NCI-H128 (cell line): ENCODE results near the gene CDK17.
"Not testable (repeated sequence)": the region's sequence is repeated elsewhere in the genome, so short reads cannot be mapped to it uniquely, and the experiment has no call there.

Experiments
- DNase-seq: peaks from one replicate; lab custom pipeline; 2025; ENCODE audit not compliant: unreplicated experiment; lab: John Stamatoyannopoulos, UW

Gene CDK17

DNA sequence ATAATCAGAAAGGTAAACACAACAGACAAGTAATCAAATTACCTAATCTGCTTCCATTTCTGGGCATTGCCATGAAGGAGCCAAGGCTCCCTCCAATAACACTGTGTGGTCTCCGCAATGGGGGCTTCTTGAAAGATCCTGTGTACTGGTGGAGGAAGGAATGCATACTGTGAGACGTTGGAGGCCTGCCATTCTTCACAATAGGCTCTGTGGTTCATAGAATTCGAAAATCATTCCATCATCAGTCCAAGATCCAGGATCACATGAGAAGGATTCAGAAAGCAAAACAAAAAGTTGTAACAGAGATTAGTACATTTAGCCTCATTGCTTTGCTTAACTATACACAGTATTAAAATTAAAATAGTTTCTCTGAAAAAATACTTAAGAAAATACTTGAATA is 76.3 kb downstream of the CDK17 start:
- DNase-seq: no peak

DNA sequence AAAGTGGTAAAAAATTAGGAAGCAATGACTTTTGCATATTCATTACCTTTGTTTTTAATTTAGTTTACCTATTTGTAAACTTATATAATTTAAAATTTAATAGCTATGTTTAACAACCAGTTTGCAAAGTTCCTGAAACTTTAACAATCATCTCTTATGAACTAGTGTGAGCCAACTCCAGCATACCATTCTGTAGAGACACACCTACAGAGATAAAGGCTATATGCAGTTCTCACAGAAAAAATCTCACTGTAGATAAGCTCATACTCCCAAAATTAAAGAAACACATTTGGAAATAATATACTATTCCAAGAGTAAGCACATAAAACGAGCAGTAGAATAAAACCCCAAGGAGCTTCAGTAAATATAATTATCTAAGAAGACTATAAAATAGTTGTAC is 77.5 kb downstream of the CDK17 start:
- DNase-seq: no peak

DNA sequence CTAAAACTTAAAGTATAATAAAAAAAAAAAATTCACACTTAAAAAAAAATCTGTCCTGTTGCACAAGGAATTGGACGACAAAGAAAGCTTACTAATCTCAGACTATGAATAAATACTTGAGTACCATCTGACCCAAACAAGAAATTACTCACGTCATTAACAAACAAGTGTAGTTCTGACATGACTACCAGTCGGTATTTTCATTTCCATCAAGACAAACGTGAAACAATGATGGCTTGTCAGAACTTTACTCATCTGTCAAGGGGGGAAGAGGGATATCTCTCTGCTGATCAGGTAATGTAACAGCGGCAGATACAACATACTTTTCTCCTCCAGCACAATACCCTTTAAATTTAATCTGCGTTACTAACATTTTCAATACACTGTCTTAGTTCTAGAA is 78.3 kb downstream of the CDK17 start:
- DNase-seq: no peak

DNA sequence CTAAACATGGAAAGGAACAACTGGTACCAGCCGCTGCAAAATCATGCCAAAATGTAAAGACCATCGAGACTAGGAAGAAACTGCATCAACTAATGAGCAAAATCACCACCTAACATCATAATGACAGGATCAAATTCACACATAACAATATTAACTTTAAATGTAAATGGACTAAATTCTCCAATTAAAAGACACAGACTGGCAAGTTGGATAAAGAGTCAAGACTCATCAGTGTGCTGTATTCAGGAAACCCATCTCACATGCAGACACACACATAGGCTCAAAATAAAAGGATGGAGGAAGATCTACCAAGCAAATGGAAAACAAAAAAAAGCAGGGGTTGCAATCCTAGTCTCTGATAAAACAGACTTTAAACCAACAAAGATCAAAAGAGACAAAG is 82.4 kb downstream of the CDK17 start:
- not testable (repeated sequence) for DNase-seq

DNA sequence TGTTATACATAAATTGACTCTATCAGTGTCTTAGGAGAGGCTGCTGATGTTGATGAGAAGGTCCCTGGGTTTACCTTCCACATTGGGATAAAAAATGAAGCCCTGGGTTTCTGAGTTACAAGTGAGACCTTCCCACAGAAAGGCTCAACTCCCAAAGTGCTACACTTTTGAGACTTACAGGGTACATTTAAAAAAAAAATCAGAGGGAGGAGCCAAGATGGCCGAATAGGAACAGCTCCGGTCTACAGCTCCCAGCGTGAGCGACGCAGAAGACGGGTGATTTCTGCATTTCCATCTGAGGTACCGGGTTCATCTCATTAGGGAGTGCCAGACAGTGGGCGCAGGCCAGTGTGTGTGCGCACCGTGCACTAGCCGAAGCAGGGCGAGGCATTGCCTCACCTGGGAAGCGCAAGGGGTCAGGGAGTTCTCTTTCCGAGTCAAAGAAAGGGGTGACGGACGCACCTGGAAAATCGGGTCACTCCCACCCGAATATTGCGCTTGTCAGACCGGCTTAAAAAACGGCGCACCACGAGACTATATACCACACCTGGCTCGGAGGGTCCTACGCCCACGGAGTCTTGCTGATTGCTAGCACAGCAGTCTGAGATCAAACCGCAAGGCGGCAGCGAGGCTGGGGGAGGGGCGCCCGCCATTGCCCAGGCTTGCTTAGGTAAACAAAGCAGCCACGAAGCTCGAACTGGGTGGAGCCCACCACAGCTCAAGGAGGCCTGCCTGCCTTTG is 84.3 kb downstream of the CDK17 start:
- not testable (repeated sequence) for DNase-seq

DNA sequence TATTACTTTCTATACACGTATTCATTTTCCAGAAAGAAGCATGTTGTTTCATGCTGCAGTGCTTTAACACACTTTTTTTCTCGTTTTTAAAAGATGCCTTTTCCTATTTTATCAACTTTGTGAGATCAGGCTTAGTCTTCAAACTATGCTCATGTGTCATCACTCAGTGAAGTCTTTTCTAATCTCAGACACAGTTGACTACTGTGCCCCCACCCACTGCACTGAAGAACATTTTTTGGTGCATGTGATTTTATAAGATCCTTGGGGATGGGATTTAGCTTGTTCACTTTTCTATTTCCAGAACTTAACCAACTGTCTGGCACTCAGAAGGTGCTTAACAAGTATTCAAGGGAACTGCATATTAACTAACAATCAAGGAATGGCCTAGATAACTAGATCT is 85.5 kb downstream of the CDK17 start:
- DNase-seq: no peak

DNA sequence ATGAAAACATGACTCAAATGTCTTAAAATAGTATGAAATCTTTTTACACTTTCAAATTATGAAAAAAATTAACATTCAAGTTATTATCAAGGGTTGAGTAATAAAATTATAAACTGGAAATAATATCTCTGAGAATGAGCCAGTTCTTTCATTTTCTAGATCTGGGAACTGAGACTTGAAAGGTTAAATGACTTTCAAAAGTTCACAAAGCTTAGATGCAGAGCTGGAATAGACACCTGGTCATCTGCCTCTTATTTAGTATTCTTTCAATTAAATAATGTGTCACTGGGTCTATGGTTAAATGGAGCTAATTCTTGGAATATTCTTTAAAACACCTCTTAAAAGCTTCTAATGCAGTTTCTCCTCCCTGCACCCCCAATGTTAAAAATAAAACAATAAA is 86.6 kb downstream of the CDK17 start:
- no peak for DNase-seq

DNA sequence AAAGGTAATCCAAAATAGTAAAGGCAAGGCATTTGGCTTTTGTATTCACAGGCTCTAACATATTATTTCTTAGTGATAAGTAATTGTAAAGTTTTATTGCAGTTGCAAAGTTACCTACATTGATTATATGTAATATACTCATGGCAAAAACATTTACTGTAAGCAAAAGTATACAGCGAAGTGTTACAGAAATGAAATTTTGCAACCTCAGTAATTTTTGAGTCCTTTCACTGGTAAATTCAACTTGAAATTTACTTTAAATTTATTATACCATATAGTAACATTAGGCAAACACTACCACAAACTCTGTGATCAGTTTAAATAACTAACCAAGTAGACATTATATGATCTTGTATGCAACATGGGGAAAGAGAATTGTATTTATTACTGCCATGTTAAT is 89.0 kb downstream of the CDK17 start:
- DNase-seq: no peak

DNA sequence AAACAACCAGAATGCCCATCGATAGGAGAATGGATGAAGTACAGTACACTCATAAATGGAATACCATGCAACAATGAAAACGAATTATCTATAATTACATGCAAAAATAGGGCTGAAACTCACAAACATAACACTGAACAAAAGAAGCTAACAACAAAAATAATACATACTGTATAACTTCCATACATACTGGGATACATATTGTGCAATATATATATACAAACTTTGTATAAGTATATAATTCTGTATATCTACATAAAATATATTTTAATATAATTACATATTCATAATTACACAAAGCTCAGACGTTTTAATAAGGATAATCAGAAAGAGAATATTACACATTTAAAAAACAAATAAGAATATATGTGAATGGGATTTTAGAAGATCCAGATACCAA is 90.2 kb downstream of the CDK17 start:
- no peak for DNase-seq

DNA sequence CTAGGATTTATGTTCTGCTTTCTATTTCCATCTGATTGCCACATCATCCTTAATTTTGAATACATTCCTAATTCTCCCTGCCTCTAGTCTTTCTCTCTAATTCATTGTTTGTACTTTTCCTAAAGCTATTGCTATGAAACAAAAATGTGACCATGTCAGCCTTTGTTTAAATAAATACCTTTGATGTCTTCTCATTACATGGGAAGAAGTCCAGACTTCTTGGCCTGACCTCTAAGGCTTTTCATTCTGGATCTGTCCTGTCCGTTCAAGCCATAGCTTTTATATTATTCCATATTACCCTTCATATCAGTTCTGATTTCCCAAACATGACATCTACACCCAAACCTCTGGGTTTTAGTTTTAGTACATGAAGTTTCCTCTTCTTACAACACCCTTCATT is 91.4 kb downstream of the CDK17 start:
- no peak for DNase-seq

DNA sequence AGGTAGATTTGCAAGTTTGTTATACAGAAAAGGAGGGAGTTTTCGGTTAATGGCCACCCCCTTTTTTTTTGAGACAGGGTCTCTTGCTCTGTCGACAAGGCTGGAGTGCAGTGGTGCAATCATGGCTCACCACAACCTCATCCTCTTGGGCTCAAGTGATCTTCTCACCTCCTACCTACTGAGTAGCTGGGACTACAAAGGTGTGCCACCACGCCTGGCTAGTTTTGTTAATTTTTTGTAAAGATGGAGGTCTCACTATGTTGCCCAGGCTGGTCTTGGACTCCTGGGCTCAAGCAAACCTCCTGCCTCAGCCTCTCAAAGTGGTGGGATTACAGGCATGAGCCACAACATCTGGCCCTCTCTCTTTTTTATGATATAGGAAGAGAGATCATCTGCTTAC is 94.6 kb downstream of the CDK17 start:
- no peak for DNase-seq

DNA sequence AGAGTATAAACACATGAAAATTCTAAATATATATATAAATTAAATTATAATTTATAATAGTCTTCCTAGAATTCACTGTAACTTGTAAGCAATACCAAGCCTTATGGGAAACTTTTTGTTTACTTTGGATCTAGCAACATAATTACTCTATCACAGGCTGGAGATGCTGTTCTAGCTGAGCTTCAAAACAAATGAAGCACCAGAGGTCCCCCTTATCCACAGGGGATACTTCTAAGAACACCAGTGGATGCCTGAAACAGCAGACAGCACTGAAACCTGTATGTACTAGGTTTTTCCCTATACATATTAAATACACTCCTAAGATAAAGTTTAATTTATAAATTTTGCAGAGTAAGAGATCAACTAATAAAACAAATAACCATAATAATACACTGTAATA is 96.6 kb downstream of the CDK17 start:
- DNase-seq: no peak

DNA sequence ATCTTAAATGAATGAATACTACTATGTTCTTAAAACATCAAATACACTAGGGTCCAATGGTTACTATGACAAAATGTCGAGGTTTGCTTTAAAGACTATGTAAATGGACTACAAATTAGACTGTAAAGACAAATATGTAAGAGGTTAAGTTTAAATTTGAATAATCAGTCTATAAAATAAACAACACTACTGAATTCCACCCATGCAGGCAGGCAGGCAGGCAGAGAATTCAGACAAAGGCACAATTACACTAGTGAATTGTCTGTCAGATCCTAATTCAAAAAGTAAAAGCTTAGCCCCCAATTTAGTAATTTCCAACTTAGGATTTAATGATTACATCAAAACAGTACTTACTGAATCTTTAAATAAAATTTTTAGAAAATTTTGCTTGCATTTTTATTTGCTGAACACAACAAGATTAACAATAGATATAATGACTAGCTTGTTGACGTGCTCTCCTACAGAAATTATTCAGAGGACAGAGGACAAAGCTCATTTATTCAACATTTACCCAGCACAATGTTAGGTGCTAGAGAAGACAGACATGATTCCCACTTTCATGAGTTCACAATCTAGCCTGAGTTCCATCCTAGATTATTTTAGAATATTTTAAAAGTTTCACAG is 97.4 kb downstream of the CDK17 start:
- DNase-seq: no peak

DNA sequence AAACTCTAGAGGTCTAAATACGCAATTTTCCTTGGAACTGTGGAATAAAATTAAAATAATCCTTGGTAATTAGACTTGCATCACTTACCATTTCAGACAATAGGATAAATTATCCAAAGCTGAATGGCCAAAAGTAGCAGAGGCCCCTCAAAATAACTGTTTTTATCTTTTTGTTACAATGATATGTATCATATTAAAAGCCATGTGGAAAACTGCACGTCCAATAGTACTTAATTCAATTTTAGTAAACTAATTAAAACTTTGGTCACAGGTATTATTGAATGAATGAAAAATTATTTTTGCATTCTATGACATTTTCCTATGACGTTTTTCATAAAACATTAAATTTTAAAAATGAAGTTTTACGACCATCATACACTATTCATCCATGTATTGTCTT is 98.5 kb downstream of the CDK17 start:
- no peak for DNase-seq

DNA sequence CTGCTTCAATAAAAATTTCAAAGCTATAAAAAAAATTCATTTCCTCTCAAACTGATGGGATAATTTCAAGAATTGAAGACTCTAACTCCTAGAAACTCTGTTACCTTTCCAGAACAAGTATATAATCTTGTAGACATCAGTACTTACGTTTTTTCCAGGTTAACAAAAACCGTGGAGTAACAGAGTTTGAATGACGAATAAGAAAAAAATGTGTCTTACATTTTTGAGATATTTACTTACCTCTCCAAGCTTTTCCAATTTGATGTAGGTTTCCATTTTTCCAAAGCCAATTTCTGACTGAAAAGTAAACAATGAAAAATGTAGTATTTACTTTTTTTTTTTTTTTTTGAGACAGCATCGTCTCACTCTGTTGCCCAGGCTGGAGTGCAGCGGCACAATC is 100.2 kb downstream of the CDK17 start:
- DNase-seq: no peak

DNA sequence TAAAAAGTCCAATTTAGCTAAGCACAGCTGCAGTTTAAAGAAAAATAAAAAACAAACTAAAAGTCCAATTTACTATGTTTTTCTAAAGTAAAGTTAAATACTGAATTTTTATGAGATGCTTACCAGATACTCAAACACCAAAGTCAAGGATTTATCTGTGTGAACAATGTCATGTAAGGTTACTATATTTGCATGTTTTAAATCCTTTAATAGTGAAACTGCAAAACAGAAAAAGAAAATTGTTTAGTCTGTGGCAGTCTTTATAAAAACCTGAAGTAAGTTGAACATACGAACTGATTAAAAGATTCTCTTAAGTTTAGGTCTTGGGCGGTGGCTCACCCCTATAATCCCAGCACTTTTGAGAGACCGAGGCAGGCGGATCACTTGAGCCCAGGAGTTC is 102.7 kb downstream of the CDK17 start:
- no peak for DNase-seq

DNA sequence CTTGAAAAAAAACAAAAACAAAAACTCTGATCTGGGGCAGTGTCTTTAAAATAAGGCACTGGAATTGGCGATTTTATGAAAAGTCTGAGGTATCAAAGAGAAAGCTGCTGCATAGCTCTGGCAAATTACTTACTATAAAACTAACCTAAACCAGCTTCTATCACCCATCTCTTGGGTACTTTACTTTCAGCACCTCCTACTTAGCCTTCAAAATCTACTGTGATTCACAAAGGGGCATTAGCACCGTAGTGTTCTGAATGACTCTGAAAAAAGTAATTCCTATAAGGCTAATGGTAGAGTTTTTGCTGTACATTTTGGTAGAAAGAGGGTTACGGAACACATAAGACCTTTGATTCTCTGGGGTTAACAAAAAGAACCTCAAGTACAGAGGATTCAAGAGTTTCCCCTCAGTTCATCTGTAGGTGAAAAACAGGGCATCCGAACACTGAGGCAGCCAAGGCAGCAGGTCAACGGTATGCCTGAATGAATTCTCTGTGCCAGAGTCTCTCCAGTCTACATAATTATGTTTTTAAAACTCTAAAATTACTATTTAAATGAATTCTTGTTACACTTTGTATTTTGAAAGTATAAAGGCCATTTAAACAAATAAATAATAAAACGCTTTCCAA is 104.6 kb downstream of the CDK17 start:
- no peak for DNase-seq

DNA sequence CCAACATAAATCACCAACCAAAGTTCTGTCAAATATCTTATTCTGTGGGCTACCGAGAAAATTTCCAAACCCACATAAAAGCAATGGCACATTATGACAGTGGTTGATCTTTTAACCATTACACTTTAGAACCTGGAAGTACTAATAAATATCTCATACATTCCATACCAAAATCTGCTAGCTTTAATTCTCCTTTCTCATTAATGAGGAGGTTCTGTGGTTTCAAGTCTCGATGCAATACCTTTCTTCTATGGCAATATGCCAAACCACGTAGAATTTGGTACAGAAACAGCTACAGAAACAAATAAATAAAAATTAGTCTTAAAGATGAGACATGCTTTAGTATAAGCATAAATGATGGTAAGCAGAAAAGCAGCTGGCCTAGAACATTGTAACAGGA is 105.4 kb downstream of the CDK17 start:
- DNase-seq: no peak

DNA sequence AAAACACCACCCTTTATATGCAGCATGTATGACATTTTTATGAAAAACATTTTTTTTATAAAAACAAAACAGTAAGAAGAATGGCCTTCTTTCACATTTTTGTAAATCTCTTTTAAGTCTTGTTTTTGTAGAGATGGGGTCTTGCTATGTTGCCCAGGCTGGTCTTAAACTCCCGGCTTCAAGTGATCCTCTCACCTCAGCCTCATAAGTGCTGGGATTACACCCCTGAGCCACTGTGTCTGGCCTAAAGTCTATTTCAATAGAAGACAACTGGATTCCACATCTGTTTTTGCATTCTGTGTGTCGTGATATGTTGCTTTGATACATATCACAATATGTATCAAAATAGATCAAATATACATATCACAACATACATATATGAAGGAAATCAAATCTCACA is 107.1 kb downstream of the CDK17 start:
- no peak for DNase-seq

DNA sequence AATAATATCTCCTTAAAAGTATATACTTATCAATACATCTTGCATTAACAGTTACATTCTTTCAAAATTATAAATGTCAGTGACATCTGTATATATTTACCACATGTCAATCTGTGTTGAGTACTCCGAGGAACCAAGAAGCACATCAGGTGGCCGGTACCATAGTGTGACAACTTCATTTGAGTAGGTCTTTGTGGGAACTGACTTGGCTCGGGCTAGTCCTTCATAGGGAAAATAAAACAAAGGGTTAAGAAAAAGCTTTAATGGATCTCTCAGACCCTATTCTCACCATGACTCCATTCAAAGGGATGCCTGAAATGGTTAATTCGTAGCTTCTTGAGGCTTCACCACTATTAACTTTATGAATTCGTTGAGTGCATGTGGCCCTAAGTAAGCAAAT is 111.2 kb downstream of the CDK17 start:
- DNase-seq: no peak

DNA sequence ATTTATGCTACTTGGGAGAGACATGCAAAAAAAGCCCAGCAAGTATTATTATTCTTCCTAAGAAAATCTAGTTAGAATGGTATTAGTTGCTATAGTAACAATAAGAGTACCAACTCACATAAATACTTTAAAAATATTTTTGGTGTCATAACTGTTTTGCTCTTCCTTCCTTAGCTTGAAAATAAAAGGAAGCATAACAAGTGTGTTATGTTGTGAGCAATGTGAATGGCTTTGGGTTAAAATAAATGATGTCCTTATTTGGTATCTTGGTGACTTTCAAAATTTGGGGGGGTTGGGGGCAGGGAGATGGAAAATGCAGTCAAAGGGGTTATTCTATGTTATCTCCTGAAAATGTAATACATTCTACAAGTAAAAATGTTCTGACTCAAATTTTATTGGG is 115.1 kb downstream of the CDK17 start:
- DNase-seq: no peak

DNA sequence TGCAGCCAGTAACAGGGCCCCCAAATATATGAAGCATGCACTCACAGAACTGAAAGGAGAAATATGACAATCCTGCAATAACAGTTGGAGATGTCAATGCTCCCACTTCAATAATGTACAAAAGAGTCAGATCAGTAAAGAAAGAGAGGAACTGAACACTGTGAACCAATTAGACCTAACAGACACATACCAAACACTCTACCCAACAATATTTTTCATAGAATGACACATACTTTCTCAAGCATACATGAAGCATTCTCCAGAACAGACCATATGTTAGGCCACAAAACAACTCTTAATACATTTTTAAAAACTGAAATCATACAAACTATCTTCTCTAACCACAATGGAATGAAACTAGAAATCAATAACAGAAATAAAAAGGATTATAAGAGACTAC is 125.9 kb downstream of the CDK17 start:
- no peak for DNase-seq
